H9 (cell line): ENCODE data around the gene FOXP4. TPM values are rescaled to one million over a fixed set of nuclear protein-coding genes. Genes with fewer than 3 reads are reported as not detected.

Experiments used
- DNase-seq: peaks from one replicate; pipeline ENCODE4 v3.0.0-alpha.2; 2017
- H2AFZ ChIP-seq: one replicate; pipeline ENCODE4 v1.6.1; 2013; ENCODE audit warnings: mild to moderate bottlenecking, low read length, control low read depth, moderate library complexity
- H2AK5ac ChIP-seq: 2 replicates; pipeline ENCODE4 v1.6.1; 2013; ENCODE audit warnings: low read length, control low read depth, mixed read lengths; ENCODE audit not compliant: insufficient read length
- H2BK120ac ChIP-seq: one replicate; pipeline ENCODE4 v1.6.1; 2013; ENCODE audit warnings: low read depth, mild to moderate bottlenecking, low read length, control low read depth, inconsistent platforms; ENCODE audit not compliant: poor library complexity, severe bottlenecking
- H2BK12ac ChIP-seq: 2 replicates; pipeline ENCODE4 v1.6.1; 2013; ENCODE audit warnings: low read length, control low read depth, mixed read lengths, low read depth; ENCODE audit not compliant: insufficient read length
- H2BK15ac ChIP-seq: 2 replicates; pipeline ENCODE4 v1.6.1; 2013; ENCODE audit warnings: low read depth, low read length, control low read depth
- H2BK20ac ChIP-seq: one replicate; pipeline ENCODE4 v1.6.1; 2013; ENCODE audit warnings: low read depth, mild to moderate bottlenecking, low read length, control low read depth, inconsistent platforms; ENCODE audit not compliant: poor library complexity, severe bottlenecking
- H2BK5ac ChIP-seq: 2 replicates; pipeline ENCODE4 v1.6.1; 2013; ENCODE audit warnings: low read length, control low read depth, mixed read lengths; ENCODE audit not compliant: insufficient read length
- H3K14ac ChIP-seq: 2 replicates; pipeline ENCODE4 v1.6.1; 2013; ENCODE audit warnings: low read length, control low read depth; ENCODE audit not compliant: insufficient read depth
- H3K18ac ChIP-seq: 2 replicates; pipeline ENCODE4 v1.6.1; 2013; ENCODE audit warnings: low read depth, mild to moderate bottlenecking, mixed read lengths, low read length, control low read depth; ENCODE audit not compliant: insufficient read length
- H3K23ac ChIP-seq: 2 replicates; pipeline ENCODE4 v1.6.1; 2013; ENCODE audit warnings: low read length, control low read depth, mixed read lengths, low read depth; ENCODE audit not compliant: insufficient read length
- H3K23me2 ChIP-seq: 2 replicates; pipeline ENCODE4 v1.6.1; 2013; ENCODE audit warnings: low read depth, mild to moderate bottlenecking, mixed read lengths, low read length, control low read depth; ENCODE audit not compliant: insufficient read length, poor library complexity, severe bottlenecking
- H3K27ac ChIP-seq: 2 replicates; pipeline ENCODE4 v1.5.1; 2013; ENCODE audit warnings: low read length, control low read depth, mixed read lengths, low read depth; ENCODE audit not compliant: insufficient read length
- H3K27me3 ChIP-seq: 2 replicates; pipeline ENCODE4 v1.6.1; 2013; ENCODE audit warnings: low read length, control low read depth, inconsistent platforms; ENCODE audit not compliant: insufficient read depth
- H3K4ac ChIP-seq: 2 replicates; pipeline ENCODE4 v1.6.1; 2013; ENCODE audit warnings: low read depth, mild to moderate bottlenecking, control low read depth, inconsistent platforms, low read length, moderate library complexity
- H3K4me1 ChIP-seq: 2 replicates; pipeline ENCODE4 v1.6.1; 2013; ENCODE audit warnings: low read length, control low read depth, inconsistent platforms; ENCODE audit not compliant: insufficient read depth
- H3K4me2 ChIP-seq: 2 replicates; pipeline ENCODE4 v1.6.1; 2013; ENCODE audit warnings: low read length, control low read depth, mixed read lengths; ENCODE audit not compliant: insufficient read length, insufficient read depth
- H3K56ac ChIP-seq: 2 replicates; pipeline ENCODE4 v1.6.1; 2013; ENCODE audit warnings: low read depth, mild to moderate bottlenecking, mixed read lengths, low read length, control low read depth; ENCODE audit not compliant: insufficient read length
- H3K79me1 ChIP-seq: 2 replicates; pipeline ENCODE4 v1.6.1; 2013; ENCODE audit warnings: low read depth, mild to moderate bottlenecking, moderate library complexity, low read length, control low read depth, inconsistent platforms; ENCODE audit not compliant: insufficient read depth, poor library complexity, severe bottlenecking
- H3K79me2 ChIP-seq: 2 replicates; pipeline ENCODE4 v1.6.1; 2013; ENCODE audit warnings: low read length, control low read depth, inconsistent platforms; ENCODE audit not compliant: insufficient read depth
- H3K9ac ChIP-seq: 2 replicates; pipeline ENCODE4 v1.6.1; 2013; ENCODE audit warnings: low read length, control low read depth, mixed read lengths; ENCODE audit not compliant: insufficient read length; ENCODE audit errors: extremely low read depth
- H3K9me3 ChIP-seq: one replicate; pipeline ENCODE4 v1.6.1; 2013; ENCODE audit warnings: low read depth, low read length, inconsistent platforms; ENCODE audit not compliant: control insufficient read depth
- H3T11ph ChIP-seq: one replicate; pipeline ENCODE4 v1.6.1; 2013; ENCODE audit warnings: mild to moderate bottlenecking, low read length, control low read depth, inconsistent platforms
- H4K20me1 ChIP-seq: one replicate; pipeline ENCODE4 v1.6.1; 2013; ENCODE audit not compliant: control insufficient read depth, insufficient read length, insufficient read depth
- H4K5ac ChIP-seq: 2 replicates; pipeline ENCODE4 v1.6.1; 2013; ENCODE audit warnings: low read depth, mild to moderate bottlenecking, mixed read lengths, low read length, control low read depth; ENCODE audit not compliant: insufficient read length
- H4K8ac ChIP-seq: replicated peaks from 2 replicates; pipeline ENCODE4 v1.6.1; 2013; ENCODE audit warnings: low read length, control low read depth, mixed read lengths, low read depth; ENCODE audit not compliant: insufficient read length
- H4K91ac ChIP-seq: 2 replicates; pipeline ENCODE4 v1.6.1; 2013; ENCODE audit warnings: low read depth, mild to moderate bottlenecking, moderate library complexity, mixed read lengths, low read length, control low read depth; ENCODE audit not compliant: insufficient read length
- H3K27ac Mint-ChIP-seq, 3 experiments: 2 replicates in 2 of 3; 3 replicates in 1 of 3; pipeline ENCODE4 v1.8.0; 2020 to 2021; ENCODE audit warnings: mixed read lengths in 3 of 3, mild to moderate bottlenecking in 1 of 3, moderate library complexity in 1 of 3
- H3K27me3 Mint-ChIP-seq: 2 replicates; pipeline ENCODE4 v1.8.0; 2021; ENCODE audit warnings: low read depth, mild to moderate bottlenecking, moderate library complexity, mixed read lengths
- H3K36me3 Mint-ChIP-seq, 3 experiments: 2 replicates in 2 of 3; 3 replicates in 1 of 3; pipeline ENCODE4 v1.8.0; 2020 to 2021; ENCODE audit warnings: low read depth in 3 of 3, mixed read lengths in 3 of 3; ENCODE audit not compliant: insufficient read depth in 1 of 3
- H3K4me1 Mint-ChIP-seq, 2 experiments: 2 replicates each; pipeline ENCODE4 v1.8.0; 2020; ENCODE audit warnings: mixed read lengths in 2 of 2
- H3K4me3 Mint-ChIP-seq, 2 experiments: 2 replicates in 1 of 2; 3 replicates in 1 of 2; pipeline ENCODE4 v1.8.0; 2020 to 2021; ENCODE audit warnings: mild to moderate bottlenecking in 2 of 2, mixed read lengths in 2 of 2, moderate library complexity in 1 of 2
- H3K9me3 Mint-ChIP-seq, 2 experiments: 2 replicates in 1 of 2; 3 replicates in 1 of 2; pipeline ENCODE4 v1.8.0; 2020; ENCODE audit warnings: mild to moderate bottlenecking in 2 of 2, mixed read lengths in 2 of 2, moderate library complexity in 1 of 2
- WGBS: extraction: QIAGEN DNeasy Blood & Tissue Kit; methylation state at CpG from one replicate; pipeline ENCODE4 v1.1.7; 2013; ENCODE audit warnings: missing lambda C conversion rate, low lambda C conversion rate, mixed read lengths; ENCODE audit not compliant: insufficient read length; ENCODE audit errors: extremely low coverage; 5-methylcytosine and 5-hydroxymethylcytosine counted together
- total RNA-seq: library from RNA; stranded (reverse); gene quantifications from 2 replicates; pipeline ENCODE4 v1.2.1, GENCODE V29; 2021
- TF ChIP-seq, protein P1 (sequence below): fragments of 200-600 bp; sonication (generic); conservative IDR thresholded peaks from 3 replicates; pipeline ENCODE4 v1.8.0; 2021; ENCODE audit warnings: antibody characterized with exemption, mild to moderate bottlenecking

Gene FOXP4
- total RNA-seq, 1 experiment from 2014 or later: 18.2 TPM

GRCh38 chr6:41596096-41596685 is 50.0 kb downstream of the FOXP4 start:
- Histone ChIP-seq H3K56ac (no peak overlapping the region), H3K14ac (no peak overlapping the region), H3T11ph (no peak overlapping the region), H3K27ac (no peak overlapping the region), H3K9ac (no peak overlapping the region), H2AK5ac (no peak overlapping the region), H4K20me1 (peaks cover 3% of the 10 kb centered on the region), H4K8ac (no peak overlapping the region), H3K27me3 (no peaks in the 10 kb centered on the region), H2BK5ac (no peak overlapping the region), H3K4me1 (peaks cover 2% of the 10 kb centered on the region; the same call in 1 of the 2 replicates), H2BK15ac (no peak overlapping the region), H3K79me1 (no peaks in the 10 kb centered on the region), H3K79me2 (no peaks in the 10 kb centered on the region), H3K23ac (no peak overlapping the region), H3K18ac (no peak overlapping the region), H2BK20ac (no peak overlapping the region), H4K91ac (no peak overlapping the region), H3K4me2 (no peak overlapping the region), H2AFZ (no peak overlapping the region), H3K23me2 (no peaks in the 10 kb centered on the region), H2BK120ac (no peak overlapping the region), H4K5ac (no peak overlapping the region), H3K9me3 (no peaks in the 10 kb centered on the region), H2BK12ac (no peak overlapping the region), H3K4ac (no peak overlapping the region)
- Mint-ChIP-seq H3K36me3 (peaks cover 0 to 14% (median 8%) of the 10 kb centered on the region in 3 experiments; a peak in 4 of 7 replicates), H3K4me3 (no peak overlapping the region), H3K4me1 (peaks cover 24 to 38% of the 10 kb centered on the region in 2 experiments), H3K27me3 (peaks cover 17% of the 10 kb centered on the region), H3K27ac (no peak overlapping the region), H3K9me3 (no peaks in the 10 kb centered on the region; a peak in 1 of 5 replicates)
- TF ChIP-seq, protein P1, sequence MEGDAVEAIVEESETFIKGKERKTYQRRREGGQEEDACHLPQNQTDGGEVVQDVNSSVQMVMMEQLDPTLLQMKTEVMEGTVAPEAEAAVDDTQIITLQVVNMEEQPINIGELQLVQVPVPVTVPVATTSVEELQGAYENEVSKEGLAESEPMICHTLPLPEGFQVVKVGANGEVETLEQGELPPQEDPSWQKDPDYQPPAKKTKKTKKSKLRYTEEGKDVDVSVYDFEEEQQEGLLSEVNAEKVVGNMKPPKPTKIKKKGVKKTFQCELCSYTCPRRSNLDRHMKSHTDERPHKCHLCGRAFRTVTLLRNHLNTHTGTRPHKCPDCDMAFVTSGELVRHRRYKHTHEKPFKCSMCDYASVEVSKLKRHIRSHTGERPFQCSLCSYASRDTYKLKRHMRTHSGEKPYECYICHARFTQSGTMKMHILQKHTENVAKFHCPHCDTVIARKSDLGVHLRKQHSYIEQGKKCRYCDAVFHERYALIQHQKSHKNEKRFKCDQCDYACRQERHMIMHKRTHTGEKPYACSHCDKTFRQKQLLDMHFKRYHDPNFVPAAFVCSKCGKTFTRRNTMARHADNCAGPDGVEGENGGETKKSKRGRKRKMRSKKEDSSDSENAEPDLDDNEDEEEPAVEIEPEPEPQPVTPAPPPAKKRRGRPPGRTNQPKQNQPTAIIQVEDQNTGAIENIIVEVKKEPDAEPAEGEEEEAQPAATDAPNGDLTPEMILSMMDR: no peak
- DNase-seq: no peak
- no CpG with 5 or more reads among the region's 10 CpGs for WGBS
